ENCODE data around the gene UXS1.

DNA sequence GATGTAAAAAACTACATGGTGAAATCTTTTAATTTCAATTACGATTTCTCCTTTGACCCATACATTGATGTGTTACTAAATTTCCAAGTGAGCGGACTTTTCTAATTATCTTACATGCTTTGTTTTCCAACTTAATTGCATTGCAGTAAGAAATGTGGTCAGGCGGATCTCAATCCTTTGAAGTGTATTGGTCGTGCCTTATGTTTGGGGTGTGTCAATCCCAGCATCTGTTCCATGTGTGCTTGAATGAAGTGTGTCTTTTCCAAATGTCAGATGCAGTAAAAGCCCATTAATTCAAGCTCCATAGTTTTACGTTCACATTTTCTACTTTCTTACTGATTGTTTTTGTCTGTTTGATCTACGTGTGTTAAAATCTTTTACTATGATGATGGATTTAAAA lies 113.1 kb downstream of the UXS1 start:
- no peak for TF ChIP-seq EZH2 (IDR thresholded peaks at IDR 0.05; ENCODE audit: insufficient read depth, poor library complexity, severe bottlenecking)
- no peak for TF ChIP-seq EZH2phosphoT487 (IDR thresholded peaks at IDR 0.05; ENCODE audit: insufficient read depth, low read depth)

Measured in GM23248 (cell line).